ENCODE results near the gene ADAM12. TPM values are rescaled to one million over a fixed set of nuclear protein-coding genes. Genes with fewer than 3 reads are reported as not detected.

ADAM12 gene
- total and polyA plus RNA-seq, 2 donors (not counting 3 experiments of a cell fraction or from before 2014, with no cell fraction given) = 0.22 to 0.33 TPM

DNA sequence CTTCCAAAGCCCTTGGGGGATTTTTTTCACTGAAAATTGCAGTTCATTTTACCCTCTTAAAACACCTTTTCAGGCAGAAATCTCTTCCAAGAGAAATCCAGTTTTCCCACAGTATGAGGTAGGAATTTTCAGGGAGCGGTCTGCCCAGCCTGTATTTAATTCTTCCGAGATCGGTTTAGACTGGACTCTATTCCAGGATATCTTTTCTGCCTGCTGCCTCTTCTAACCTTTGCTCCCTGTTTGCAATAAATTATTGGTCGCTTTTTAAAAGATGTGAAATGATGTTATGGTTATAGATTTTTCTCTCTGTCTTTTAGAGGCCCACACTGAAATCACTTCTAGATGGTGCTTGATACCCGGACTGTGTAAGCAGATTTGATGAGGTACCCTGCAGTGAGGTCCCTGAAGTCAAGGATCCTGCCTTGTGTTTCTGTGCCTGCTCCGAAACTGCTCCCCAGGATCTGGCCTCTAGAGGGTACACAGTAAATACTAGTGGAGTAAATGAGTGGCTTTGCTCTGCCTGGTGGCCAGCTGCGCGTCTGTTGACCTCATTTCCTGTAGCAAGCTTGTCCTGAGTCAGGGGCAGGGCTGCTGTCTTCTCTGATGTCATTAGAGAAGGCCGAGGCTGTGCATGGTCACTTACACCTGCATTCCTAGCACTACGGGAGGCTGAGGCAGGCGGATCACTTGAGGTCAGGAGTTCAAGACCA lies 300.3 kb downstream of the ADAM12 start:
- ChIA-PET CTCF (interaction anchor here (2.1 kb wide), 1 partner anchor 10 kb away, joined by 6 read pairs; no protein-coding TSS in a partner anchor), POLR2A (no interaction called here)
- no peaks in the 10 kb centered on the region for H3K9me3 ChIP-seq (replicated peaks; ENCODE audit: control insufficient read depth, insufficient read depth, low read length)
- dilution Hi-C loops (cut with MboI; ENCODE audit: extremely low pct_ligation_motif_present, low sequenced_read_pairs) (no loop called here), intact Hi-C loops (cut with micrococcal nuclease) (no loop called here)
- H3K79me2 ChIP-seq (ENCODE audit: control insufficient read depth, insufficient read depth, low read length) = no peaks in the 10 kb centered on the region
- no peak overlapping the region for H3K27ac ChIP-seq (ENCODE audit: insufficient read depth, low read depth, low read length)
- BruUV-seq (replicated peaks) = no TSS peak
- H3K9ac ChIP-seq (replicated peaks; ENCODE audit: extremely low read depth, insufficient read depth, low read length) = no peak overlapping the region
- DNase-seq (ENCODE audit: low read depth, low spot score) = no peak
- no peak overlapping the region for H3K4me2 ChIP-seq (ENCODE audit: insufficient read depth, low read length)
- H3K4me3 ChIP-seq (replicated peaks in 1 of 3; ENCODE audit: insufficient read depth in 1 of 3, low read depth in 1 of 3, low read length in 3 of 3) = no peak overlapping the region
- H3K36me3 ChIP-seq (ENCODE audit: control insufficient read depth in 2 of 2, extremely low read depth in 1 of 2, insufficient read depth in 2 of 2, low read length in 2 of 2) = no peaks in the 10 kb centered on the region
- no peaks in the 10 kb centered on the region for H3K27me3 ChIP-seq (ENCODE audit: control insufficient read depth in 2 of 2, insufficient read depth in 2 of 2, low read length in 2 of 2)
- no peaks in the 10 kb centered on the region for H3K4me1 ChIP-seq (ENCODE audit: control insufficient read depth, extremely low read depth, insufficient read depth, low read length)
- H2AFZ ChIP-seq (ENCODE audit: low read depth, low read length) = no peak overlapping the region
- no peak for FAIRE-seq
- TF ChIP-seq, protein P1, sequence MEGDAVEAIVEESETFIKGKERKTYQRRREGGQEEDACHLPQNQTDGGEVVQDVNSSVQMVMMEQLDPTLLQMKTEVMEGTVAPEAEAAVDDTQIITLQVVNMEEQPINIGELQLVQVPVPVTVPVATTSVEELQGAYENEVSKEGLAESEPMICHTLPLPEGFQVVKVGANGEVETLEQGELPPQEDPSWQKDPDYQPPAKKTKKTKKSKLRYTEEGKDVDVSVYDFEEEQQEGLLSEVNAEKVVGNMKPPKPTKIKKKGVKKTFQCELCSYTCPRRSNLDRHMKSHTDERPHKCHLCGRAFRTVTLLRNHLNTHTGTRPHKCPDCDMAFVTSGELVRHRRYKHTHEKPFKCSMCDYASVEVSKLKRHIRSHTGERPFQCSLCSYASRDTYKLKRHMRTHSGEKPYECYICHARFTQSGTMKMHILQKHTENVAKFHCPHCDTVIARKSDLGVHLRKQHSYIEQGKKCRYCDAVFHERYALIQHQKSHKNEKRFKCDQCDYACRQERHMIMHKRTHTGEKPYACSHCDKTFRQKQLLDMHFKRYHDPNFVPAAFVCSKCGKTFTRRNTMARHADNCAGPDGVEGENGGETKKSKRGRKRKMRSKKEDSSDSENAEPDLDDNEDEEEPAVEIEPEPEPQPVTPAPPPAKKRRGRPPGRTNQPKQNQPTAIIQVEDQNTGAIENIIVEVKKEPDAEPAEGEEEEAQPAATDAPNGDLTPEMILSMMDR (IDR thresholded peaks at IDR 0.05; ENCODE audit: extremely low read depth in 1 of 2, insufficient read depth in 1 of 2, low read depth in 1 of 2, low read length in 2 of 2) = no peak
- TF ChIP-seq MYC (IDR thresholded peaks at IDR 0.05; ENCODE audit: low read depth, low read length) (no peak), POLR2AphosphoS5 (IDR thresholded peaks at IDR 0.05; ENCODE audit: insufficient read depth, low read depth, low read length) (no peak), JUN (IDR thresholded peaks at IDR 0.05; ENCODE audit: borderline replicate concordance, insufficient read depth, insufficient read length, low read depth) (no peak), GATA2 (IDR thresholded peaks at IDR 0.05; ENCODE audit: insufficient read depth, insufficient read length, low read depth, low read length) (no peak), FOS (IDR thresholded peaks at IDR 0.05; ENCODE audit: borderline replicate concordance, insufficient read depth, low read length) (no peak), POLR2A (IDR thresholded peaks at IDR 0.05; ENCODE audit: low read depth, low read length) (no peak)
- TF ChIP-seq, protein P2, sequence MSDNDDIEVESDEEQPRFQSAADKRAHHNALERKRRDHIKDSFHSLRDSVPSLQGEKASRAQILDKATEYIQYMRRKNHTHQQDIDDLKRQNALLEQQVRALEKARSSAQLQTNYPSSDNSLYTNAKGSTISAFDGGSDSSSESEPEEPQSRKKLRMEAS (IDR thresholded peaks at IDR 0.05; ENCODE audit: insufficient read depth, insufficient read length) = no peak
- H3K9me1 ChIP-seq (replicated peaks; ENCODE audit: control insufficient read depth, extremely low read depth, insufficient read depth, low read length) = no peaks in the 10 kb centered on the region
- no peaks in the 10 kb centered on the region for H4K20me1 ChIP-seq (replicated peaks; ENCODE audit: control insufficient read depth, extremely low read depth, insufficient read depth, low read length)
